Stimulated activated naive CD8-positive, alpha-beta T cell treated with anti-CD3 and anti-CD28 coated beads, Interleukin-15, Interleukin-2, amounts not matched to agents 100 U/mL and 50 U/mL, for 24 hours (primary cell): ENCODE results near the gene PARM1.
"Not testable (repeated sequence)": the region's sequence is repeated elsewhere in the genome, so short reads cannot be mapped to it uniquely, and the experiment has no call there.

Experiments used
- ATAC-seq: fragments of 150-1000 bp; cut with Tn5 transposase; one replicate; pipeline ENCODE4 v1.10.0; 2021
- DNase-seq: peaks from one replicate; pipeline ENCODE4 v3.0.0; 2021

Gene PARM1

DNA sequence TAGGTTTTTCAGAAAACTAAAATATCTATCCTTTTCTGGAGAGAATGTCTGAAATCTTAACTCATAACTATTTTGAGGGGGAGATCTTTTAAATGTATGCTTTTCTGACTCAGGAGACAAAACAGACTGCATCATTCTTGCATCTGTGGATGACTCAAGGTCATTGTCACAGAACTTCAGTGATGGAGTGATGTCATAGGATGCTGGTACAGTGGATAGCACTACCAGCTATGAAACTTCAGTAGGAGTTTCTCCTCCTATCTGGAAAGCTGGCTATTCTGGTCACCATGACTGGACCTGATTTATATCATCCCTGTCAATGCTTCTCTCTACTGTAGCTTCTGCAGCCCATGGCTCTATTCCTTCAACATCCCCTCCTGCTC, 50.3 kb downstream of the PARM1 start:
- ATAC-seq: no peak
- no peak for DNase-seq

DNA sequence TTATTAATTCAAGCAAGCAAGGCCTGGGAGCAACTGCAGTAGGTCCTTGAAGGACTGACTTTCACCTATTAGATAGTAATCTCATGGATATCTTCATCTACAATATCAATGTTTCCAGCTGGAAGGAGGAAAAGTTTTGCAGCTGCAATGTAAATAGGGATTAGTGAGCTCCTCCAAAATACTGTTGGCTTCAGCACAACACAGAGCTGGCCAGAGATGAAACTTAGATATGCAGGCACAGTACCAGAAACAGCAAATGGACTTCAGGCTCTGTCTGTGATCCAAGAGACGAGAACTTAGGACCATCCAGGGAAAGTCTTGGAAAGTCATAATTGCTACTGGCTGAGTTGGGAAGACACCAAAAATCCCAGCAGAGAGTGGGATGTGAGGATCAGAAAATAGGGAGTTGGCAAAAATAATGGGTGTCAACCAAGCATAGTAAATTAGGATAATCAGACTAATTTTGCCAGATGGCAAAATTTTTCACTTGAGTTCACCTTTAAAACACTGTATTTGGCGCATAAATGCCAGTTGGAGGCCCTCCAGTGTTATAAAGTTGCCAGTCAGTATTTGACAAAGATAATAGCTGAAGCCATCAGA, 57.5 kb downstream of the PARM1 start:
- ATAC-seq (no peak), DNase-seq (no peak)

DNA sequence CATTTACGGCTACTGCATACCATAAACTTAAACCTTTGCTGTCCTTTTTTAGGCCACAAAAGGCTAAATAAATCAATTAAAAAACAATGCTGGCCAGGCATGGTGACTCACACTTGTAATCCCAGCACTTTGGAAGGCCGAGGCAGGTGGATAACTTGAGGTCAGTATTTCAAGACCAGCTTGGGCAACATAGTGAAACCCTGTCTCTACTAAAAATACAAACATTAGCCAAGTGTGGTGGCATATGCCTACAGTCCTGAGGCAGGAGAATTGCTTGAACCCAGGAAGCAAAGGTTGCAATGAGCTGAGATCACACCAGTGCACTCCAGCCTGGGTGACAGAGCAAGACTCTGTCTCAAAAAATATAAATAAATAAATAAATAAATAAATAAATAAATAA, 61.5 kb downstream of the PARM1 start:
- DNase-seq, ATAC-seq: not testable (repeated sequence)

DNA sequence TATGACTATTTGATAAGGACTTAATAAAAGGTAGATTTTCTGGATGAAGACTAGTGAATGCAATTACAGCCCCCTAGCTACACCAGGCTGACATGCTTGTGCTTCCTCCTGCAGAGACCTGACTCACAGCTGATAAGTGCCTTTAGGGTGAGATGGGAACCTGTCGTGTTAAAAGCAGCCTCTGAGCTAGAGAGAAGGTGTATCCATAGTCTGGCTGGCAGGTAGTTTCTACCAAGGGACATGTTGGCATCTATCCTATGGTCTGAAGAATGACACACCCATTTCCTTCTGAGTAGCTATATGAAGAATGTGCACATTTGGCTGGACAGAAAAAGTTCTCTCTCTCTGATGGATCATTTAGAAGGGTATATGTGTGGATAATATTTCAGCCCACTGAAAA, 64.1 kb downstream of the PARM1 start:
- ATAC-seq: no peak

DNA sequence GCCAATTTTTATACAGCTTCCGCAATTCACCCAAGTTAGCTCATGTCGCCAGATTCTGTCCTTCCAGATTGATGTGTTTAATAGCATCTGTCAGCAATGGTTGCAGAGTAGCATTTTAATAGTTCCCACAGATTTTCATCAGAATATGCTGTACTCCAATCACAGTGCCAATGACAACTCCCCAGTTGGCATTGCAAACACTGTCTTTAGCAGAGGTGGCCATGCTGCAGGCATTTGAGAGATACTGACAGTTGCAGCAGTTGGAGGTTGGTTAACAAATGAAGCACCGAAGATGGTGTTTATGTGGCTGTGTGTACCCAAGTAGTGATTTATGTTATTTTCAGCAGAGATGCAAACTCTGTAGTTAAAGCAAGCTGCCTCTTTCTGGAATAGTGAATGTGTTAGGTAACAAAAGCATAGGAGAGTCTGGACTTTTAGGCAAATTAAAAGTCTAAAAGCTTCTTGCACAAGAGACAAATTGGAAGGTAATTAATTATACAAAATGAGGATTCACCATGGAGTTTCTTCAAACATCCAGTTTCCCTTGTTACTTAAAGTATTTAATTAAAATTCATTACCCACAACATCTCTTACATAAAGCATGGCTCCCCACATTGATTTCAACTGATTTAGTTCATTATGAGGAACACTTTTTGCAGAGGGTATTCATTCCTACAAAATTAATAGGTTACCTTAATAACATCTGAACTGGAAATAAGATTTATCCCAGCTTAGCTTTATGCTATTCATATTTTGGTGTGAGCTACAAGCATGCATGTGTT, 65.2 kb downstream of the PARM1 start:
- ATAC-seq: no peak
- DNase-seq: no peak

More for the DNA sequence above, 64.1 kb downstream of the PARM1 start:
- DNase-seq: no peak

DNA sequence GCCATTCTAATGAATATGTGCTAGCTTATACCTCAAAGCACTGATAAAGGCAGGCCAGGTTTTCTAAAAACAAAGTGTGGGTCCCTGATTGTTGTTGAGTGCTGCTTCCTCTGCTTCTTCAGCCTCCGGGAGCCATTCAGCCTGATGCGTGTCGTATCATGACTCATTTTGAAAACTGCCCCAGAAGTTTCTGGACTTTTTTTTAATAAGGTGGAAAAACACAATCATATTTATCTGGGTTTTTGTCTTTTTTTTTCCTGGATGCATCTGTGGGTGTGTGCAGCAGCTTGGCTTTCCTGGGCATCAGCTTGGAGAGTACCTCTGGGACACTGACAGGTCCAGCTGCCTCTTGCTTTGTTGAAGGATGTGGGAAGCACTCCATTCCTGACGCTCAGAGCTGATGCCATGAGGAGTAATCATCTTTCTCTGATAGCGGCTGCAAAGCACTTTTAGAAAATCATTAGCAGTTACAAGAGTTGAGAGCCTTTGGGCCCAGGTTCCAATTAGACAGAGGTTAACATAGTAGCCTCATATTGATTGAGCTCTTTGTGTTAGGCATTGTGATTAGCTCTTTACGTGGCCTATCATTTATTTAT, 66.9 kb downstream of the PARM1 start:
- ATAC-seq (no peak), DNase-seq (no peak)

DNA sequence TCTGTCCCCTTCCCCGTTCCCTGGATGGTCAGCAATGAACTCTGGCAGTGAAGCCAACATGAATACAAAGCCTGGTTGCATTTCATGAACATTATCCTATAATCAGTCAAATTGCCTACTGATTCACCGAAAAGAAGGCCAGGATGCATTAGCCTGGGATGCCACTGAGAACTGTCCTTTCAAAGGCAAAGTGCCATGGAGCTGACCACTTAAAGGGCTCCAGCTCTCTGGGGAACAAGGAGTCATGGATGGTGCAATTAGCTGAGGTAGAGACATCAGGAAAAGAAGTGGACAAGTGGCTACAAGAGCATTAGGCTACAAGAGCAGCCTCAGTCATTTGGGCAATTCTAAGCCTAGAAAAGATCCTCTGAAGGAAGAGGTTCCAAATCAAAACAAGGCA, 69.0 kb downstream of the PARM1 start:
- ATAC-seq: no peak
- no peak for DNase-seq

DNA sequence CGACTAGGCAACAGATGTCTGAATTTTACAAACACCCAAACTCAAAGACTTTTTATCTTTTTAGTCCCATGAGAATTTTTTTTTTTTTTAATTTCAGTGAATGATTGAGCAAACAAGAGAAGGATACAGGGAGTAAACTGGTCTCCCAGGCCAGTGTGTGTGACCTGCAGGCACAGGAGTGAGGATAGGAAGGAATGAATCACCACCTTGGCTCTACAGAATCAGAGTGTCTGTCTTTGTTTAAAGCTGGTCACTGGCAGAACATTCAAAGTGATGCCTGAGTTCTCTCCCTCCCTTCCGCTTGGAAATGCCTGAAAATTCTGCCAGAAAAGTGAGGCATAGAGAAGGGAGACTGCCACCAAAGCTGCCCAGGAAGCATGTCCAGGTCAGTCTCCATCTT, 69.5 kb downstream of the PARM1 start:
- DNase-seq: no peak
- ATAC-seq: no peak

DNA sequence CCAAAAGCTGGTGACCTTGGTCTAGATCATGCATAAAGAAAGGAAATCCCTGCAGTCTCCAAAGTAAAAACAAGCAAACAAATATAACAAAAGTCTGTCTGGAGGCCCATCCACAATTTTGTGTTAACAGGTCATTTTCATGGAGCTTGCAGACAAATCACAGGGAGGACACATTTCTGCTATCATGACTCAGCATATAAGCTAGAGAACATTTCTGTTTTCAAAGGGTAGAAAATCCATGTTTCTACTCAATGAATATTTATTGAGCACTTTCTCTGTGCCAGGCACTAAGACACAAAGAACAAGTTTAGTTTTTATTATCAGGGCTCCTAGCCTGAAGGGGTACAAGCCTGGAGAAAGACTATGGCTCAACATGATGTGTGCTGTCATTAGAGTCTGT, 71.1 kb downstream of the PARM1 start:
- DNase-seq (no peak), ATAC-seq (no peak)

DNA sequence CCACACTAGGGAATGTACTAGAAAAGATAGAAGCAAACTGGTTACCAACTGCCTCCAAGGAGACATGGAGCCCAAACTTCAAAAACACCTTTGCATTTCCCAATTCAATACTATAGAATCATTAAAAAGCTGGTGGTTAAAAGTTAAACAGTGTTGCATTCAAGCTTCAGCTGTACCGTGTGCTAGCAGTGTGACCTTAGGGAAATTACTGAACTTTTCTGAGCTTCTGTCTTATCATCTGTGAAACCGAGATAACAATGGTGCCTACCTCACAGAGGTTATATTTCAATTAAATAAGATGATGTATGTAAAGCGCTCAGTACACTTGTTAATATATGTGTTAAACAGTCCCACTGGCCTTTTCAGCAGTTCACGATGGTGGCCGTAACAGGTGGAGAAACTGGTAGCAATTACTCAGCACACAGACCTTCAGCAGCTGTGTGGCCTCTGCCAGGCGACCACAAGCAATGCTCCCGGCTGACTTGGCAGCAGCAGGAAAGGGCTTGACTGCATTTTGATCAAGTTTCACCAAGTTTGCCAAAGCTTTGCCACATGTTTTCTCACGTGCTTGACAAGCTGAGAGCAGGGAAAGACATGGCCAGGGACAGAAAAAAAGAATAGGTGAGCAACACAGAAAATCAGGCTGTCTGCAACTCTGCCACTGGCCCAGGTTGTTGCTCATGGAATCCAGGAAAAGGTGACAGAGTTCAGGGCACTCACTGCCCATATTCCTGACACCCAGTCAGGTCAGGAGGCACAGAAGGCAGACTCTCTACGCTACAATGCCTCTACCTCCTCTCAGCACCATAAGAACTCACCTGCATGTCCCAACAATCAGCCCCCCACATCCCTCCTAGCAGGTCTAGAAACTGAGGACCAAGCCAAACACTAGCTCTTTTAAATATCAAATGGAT, 72.1 kb downstream of the PARM1 start:
- no peak for ATAC-seq
- DNase-seq: no peak

DNA sequence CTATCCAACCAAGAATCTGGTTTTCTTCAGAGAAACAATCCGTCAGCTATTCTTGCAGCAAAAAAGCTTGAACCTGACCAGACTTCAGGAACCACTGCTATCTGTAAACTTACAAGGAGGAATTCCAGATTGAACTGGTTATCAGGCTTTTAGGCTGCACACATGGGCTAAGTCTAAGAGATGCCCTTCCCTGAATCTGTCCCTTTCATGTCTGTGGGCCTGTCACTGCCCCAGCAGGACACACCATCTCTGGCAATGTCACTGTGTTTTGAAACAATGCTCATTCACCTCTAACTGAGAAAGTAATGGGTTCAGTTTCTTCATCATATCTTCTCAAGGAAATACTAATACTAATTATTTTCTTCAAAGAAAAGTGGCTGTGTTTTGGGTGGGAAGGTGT, 72.8 kb downstream of the PARM1 start:
- DNase-seq (no peak), ATAC-seq (no peak)

DNA sequence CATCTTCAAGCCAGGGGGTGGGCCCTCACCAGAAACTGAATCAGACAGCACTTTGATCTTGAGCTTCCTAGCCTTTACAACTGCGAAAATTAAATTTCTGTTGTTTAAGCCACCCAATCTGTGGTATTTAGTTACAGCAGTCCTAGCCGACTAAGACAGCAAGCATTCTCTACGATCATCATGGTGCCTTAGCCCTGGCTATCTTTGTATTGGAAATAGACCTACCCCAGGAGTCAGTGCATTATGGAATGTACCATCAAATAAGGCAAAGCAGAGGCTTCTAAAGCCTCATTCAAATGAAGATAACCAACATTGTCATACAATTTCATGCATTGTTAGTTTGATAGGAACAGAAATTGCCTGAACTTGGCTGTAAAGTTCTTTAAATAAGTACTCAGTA, 75.0 kb downstream of the PARM1 start:
- DNase-seq (no peak), ATAC-seq (no peak)

DNA sequence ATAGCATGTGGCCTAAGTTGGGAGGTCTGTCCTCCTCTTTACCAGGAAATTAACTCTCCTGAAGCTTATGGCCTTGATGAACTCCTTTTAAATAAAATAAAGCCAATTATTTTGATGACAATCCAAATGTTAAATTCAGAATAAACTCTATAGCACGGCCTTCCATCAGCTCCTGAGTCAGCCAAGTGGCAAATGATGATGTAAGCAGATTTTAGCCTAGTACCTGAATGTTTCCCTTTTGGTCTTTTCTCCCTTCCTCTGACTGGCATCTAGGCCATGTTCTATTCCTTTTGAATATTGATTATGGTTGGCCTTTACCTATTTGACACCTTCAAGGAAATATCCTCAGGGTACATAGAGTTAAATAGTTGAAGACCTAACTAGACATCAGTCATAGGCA, 76.2 kb downstream of the PARM1 start:
- DNase-seq (no peak), ATAC-seq (no peak)

DNA sequence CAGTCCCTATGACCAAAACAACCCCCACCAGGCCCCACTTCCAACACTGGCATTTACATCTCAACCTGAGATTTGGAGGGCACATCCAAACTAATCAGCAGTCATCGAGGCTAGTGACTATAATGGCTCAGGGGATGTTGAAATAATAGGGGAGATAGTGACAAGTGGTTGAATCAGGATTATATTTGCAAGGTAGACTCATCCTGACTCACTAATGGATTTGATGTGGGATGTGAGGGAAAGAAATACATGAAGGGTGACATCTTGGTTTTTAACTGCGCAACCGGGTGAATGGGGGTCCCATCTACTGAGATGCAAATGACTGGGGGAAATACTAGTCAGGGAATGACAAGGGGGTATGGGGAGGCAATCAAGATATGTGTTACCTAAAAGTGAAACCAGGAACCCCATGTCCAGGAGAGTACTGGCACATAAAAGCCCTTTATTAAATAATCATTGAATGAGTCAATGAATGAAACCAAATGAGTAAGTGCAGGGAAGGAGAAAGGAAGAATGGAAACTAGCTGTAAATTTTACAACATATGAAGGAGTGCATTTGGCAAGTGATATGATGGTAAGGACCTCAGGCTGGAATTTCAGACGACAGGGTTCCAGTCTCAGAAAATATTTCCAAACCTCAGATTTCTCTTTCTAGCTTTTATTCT, 78.3 kb downstream of the PARM1 start:
- no peak for DNase-seq
- no peak for ATAC-seq

DNA sequence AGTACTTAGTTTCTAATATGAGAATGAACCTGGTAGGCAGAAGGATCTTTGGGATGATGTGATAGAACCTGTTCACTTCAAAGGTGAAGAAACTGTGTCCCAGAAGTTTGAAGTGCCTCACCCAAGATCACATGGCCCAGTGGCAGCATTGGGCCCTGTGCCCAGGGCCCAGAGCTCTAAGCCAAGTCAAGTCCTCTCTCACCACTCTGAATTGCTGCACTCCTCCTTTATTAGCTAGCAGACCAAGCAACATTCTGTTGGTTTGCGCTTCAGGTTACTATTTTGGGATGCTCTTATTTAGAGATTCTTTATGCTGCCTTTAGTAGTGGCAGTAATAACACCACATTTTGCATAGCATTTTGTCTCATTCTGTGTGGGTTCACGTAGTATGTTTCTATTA, 82.7 kb downstream of the PARM1 start:
- ATAC-seq (no peak), DNase-seq (no peak)

DNA sequence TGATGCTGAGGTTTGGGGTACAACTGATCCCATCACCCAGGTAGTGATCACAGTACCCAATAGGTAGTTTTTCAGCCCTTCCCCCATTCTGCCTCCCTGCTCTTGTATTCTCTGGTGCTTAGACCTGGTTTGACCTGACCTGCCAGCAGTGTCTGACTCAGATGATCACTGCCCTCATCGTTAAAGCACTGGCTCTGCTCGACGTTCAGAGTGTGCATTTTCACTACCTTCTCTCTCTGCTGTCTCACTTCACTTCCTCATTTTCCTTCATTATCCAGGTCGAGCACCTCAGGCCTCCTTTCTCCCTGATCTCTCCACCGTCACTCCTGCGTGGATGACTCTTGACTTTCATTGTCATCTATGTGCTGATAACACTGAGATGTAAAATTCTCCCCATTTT, 83.6 kb downstream of the PARM1 start:
- ATAC-seq: no peak
- DNase-seq: no peak

DNA sequence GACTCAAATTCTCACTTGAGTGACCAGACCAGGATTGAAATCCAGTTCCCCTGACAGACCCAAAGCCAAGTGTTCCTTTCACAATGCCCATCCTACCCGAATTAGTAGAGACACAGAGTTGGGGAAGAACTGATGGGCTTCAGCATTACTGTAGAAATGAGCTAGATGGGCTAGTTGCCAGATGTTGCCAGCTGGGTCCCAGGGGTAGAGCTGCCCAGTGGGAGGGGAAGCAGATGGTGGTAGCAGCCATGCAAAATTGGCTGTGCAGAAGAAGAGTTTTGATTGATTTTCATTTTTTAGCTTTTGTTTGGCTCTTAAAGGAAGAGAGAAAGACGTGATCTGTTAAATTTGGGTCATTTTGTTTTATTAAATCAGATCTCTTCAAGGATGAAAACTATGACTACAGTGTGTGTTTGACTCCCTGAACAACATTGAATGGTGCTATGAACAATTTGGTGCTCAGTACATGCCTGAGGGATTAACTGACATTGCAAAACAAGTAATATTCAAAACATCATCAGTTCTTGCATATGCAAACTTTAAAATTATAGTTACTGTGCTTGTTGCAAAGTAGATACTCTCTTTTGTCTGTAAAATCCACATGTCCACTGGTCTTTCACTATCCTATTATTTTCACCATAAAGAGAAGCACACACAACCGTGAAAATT, 86.0 kb downstream of the PARM1 start:
- ATAC-seq (no peak), DNase-seq (no peak)

DNA sequence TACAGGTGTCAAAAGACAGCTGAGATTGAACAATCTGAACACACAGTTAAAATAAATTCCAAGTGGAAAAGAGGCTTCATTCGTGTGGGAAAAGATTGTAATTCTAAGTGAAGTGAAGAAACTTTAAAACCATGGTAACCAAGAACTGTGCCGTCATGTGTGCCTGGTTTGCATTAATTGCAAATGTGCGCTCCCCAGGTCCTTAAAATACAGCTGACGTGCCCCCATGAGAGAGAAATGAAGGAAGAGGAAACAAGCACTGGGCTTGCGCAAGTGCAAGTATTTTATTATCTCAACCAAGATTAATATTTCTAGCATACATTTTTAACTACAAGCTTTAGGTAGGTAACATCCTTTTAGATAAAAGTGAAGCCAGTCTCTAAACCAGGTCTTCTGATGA, 92.5 kb downstream of the PARM1 start:
- DNase-seq (no peak), ATAC-seq (no peak)

DNA sequence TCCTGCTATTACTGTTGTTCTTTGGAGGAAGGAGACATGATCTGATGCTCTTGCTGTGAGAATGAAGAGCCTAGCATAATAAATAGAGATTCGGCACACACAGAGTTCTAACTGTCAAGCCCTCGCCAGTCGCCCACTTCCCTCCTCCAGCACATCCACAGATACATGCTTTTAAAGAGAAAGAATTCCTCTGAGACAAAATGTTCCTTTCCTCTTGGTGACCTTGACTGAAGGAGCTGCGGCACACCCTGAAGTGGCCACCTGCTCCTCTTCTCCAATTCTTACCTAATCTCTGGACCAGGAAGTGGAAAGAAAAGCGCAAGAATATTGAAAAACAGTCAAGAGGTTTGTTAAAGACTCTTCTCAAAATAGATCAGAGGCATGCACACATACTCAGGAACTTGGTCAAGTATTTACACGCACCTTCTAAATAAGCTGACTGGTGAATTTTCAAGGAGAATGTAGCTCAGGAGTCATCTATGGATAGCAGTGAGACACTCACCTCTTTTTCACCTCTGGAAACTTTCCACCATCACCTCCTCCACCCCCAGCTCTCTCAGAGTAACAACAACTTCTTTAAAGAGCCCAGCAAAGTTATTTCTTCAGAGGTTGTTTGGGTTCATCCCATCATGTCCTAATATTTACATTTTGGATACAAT, 95.4 kb downstream of the PARM1 start:
- DNase-seq: no peak
- no peak for ATAC-seq

DNA sequence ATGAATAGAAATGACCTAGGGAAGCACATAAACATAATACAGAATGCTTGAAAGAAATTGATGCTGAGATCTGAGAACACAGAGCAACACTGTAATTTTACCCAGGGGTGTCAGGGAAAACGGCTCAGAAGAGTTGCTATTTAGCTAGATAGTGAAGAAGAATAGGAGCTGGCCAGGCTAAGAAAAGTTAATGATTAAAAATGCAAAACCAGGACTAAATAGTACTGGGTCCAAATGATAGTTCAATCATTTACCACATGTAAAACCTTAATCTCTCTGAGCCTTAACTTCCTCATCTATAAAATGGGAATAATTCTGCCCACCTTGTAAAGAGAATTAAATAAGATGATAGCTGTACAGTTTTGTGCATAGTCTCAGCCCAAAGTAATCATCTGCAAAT, 97.1 kb downstream of the PARM1 start:
- no peak for DNase-seq
- ATAC-seq: no peak

DNA sequence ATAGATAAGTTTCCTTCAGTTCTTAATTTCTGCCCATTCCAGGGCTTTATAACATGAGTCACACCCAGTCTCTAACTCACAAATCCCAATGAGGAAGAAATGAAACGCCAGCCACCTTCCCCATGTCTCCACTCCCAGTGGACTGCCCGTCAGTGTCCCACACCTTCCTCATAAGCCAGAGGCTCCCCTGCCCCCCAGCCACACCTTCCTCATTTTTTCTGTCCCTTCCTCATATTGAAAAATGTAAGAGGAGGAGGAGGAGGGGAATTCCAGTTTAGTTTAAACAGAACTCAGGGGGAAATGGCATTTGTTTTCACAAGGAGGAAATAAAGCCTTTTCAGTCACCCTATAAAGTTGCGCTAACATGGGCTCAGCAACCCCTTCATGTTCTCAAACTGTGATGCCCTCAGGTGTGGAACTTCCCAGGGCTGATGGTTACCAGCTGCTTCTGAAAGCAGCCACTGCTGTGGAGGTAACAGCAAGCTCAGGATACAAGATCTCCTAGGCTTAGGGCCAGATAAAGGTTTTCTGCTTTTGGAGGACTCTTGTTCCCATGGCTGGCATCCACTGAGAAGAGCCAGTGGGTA, 97.8 kb downstream of the PARM1 start:
- ATAC-seq: no peak
- DNase-seq: no peak
